Left forelimb (tissue), 1 donor: ENCODE data around the gene TMC1.

Experiments
- DNase-seq: peaks from one replicate; pipeline ENCODE4 v3.0.0-alpha.2; 2018; ENCODE audit warnings: low spot score

The TMC1 gene

DNA sequence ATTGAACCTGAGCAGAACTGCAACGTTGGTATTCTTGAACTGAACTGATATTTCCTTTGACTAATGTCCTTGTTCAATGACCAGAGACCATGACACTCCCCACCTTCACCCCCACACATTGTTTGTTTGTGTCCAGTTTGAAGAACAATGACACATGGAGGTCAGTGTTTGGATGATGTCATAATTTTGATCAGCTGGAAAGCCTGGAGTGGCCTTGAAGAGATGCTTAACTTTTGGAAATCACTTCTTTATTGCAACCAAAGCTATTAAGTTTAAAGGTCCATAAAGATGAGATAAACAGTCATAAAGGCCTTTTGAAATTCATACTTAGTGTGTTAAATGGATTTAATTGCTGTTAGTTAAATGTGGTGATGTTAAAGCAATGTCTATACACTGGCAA is 92.7 kb downstream of the TMC1 start:
- DNase-seq = no peak

DNA sequence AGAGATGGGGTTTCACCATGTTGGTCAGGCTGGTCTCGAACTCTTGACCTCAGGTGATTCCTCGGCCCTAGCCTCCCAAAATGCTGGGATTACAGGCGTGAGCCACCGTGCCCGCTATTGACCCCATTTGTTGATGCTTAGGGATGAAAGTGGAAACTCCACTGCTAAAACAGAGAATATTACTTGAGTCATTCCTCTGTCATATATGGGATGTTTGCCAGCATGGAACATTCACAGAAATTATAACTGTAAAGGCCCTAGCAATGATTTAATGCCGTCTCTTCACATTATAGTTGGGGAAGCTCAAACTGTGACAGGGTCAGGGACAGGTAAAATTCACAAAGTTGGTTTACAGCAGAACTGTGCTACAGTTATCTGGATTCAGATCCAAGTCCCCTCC is 94.5 kb downstream of the TMC1 start:
- no peak for DNase-seq

DNA sequence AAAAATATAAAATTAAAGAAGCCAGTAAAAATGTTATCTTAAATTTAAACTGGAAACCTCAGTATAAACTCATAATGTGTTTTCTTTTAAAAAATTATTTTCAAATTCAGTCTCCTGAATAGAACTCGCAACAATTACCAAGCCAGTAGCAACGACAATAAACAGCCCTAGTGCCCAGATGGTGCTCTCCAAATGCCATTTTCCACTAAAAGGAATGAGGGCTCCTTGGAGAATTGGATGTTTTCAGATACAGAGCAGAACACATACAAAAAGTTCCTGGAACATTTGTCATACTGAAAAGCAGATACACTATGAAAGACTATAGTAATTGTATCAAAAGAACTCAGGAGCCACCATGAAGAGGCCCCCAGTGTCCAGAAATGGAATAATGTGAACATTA is 97.4 kb downstream of the TMC1 start:
- DNase-seq = no peak

DNA sequence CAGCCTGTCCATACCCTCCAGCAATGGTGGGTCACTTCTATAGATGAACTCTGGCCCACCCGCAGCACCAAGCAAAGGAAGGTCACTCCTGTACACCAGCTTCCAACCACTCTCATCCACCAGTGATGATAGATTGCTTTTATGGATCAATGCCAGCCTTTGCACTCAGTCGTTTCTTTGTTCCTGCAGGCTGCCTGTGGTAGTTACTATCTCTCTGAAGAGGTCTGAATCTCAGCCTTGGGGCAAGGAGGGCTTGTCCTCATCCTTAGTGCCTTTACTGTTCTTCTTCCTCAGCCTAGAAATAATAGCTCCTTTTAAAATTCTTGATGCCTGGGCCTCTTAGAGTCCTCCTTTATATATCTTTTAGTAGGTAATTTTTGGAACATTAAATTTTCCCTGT is 100.8 kb downstream of the TMC1 start:
- no peak for DNase-seq

DNA sequence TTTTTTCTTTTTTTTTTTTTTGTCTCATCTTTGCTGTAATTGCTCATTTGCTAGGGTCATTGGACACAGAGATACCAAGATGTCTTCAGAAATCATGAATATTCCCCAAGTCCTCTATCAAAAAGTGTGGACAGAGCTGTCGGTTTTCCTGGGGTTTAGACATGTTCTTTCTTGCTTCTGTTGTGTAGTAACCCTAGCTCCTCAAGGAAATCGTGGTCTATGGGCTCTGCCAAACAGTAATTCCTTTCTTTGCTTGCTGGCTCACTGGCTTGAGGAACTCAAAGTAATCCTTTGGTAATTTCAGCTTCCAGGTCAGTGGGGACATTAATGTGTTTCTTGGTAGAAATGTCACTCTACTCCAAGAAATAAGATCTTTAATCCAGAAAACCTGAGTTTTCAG is 101.7 kb downstream of the TMC1 start:
- DNase-seq = no peak

DNA sequence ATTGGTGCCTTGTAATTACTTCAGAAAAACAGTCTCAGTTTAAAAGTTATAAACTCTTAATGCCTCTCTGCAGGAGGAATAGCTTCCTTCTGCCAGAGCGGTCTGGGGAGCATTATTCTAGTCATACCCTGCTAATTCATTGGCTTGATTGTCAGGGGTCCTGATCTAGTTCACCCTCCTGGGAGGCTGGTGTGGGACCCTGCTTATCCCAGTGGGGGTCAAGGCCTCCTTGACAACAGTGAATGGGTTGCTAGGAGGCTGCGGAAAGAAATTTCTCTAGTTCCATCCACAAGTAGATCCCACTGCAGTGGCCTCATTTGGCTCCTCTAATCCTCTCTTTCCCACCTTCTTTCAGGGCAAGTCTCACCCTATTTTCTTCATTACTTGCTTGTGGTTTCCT is 105.7 kb downstream of the TMC1 start:
- no peak for DNase-seq

DNA sequence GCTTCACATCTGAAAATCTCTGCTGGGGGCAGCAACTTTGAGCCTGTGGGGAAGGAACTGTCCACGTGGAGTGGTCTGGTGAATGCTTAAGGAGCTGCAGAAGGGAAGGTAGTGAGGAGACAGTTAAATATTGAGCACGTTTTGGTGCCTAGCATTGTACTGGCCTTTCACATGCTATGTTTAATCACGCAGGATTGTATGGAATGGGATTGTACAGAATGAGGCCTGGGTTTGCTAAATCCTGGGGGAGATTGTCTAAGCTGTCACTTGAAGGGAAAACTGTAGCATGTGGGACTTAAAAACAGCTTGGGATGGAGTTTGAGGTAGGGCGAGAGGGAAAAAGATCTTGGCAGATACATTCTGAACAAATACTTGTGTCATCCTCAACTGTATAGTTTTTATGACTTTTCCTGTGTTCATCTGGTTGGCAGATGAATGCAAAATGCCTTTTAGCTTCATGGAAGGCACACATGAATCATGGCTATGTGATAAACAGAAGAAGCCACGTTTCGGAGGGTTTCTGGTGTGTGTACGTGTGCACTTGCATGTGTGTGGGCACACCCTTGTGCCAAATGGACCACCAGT is 106.6 kb downstream of the TMC1 start:
- DNase-seq = no peak

DNA sequence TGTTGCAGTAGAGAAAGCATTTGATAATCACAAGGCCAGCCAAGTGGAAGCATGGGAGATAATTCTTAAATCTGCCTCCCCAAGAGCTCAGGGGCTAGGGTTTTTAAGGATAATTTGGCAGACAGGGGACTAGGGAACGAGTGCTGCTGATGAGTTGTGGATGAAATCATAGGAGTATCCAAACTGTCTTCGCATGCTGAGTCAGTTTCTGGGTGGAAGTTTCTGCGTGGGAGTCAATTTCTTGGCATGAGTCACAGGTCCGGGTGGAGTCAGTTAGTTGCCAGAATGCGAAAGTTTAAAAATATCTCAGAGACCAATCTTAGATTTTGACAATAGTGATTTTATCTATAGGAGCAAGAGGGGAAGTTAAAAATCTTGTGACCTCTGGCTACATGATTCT is 112.6 kb downstream of the TMC1 start:
- no peak for DNase-seq

DNA sequence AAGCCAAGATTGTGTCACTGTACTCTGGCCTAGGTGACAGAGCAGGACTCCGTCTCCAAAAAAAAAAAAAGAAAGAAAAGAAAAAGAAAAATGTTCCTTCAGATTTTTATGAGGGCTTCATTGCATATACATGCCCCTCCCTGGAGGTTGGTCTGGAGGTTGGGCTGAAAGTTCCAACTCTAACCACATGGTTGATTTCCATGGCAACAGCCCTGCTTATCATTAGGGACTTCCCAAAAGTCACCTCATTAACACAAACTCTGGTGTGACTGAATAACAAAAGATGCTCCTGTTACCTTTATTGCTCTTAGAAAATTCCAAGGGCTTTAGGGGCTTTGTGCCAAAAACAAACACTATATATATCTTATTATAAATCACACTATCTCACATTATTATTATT is 113.8 kb downstream of the TMC1 start:
- no peak for DNase-seq

DNA sequence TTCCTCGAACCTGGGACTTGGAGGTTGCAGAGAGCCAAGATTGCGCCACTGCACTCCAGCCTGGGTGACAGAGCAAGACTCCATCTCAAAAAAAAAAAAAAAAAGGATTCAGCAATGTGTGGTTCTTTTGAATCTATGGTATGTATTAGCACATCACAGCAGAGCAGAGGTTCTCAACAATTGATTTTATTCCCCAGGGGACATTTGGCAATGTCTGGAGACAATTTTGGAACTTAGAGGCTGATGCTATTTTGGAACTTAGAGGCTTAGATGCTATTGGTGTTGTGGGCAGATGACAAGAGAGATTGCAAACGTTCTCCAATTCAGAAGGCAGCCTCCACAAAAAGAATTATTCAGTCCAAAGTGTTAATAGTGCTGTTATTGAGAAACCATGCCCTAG is 115.2 kb downstream of the TMC1 start:
- no peak for DNase-seq

DNA sequence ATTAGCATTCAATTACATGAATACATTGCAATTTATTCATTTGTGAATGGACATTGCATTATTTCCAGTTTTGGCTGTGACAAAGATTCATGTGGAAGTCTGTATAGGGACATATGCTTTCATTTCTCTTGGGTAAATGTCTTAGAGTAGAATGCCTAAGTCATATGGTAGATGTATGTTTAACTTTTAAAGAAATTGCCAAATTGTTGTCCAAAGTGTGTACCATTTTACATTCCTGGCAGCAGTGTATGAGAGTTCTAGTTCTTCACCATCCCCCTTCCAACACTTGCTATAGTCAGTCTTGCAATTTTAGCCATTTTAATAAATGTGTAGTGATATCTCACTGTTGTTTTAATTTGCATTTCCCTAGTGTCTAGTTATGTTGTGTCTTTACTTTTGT is 122.2 kb downstream of the TMC1 start:
- DNase-seq = no peak

DNA sequence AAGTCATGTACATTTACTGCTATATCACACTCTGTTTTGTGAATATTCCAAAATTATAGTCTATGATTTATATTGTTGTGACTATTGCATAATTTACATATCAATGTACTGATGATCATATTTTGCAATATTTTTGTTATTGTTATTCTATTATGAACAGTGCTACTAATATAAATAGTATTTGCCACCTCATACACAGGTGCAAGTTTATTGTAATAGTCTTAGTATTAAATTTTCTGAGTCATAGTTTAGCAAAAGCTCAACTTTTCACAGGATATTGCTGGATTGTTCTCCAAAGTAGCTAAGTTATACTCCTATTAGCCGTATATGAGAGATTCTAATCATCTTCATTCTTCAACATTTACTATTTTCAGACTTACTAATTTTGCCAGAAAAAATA is 124.7 kb downstream of the TMC1 start:
- DNase-seq = no peak

DNA sequence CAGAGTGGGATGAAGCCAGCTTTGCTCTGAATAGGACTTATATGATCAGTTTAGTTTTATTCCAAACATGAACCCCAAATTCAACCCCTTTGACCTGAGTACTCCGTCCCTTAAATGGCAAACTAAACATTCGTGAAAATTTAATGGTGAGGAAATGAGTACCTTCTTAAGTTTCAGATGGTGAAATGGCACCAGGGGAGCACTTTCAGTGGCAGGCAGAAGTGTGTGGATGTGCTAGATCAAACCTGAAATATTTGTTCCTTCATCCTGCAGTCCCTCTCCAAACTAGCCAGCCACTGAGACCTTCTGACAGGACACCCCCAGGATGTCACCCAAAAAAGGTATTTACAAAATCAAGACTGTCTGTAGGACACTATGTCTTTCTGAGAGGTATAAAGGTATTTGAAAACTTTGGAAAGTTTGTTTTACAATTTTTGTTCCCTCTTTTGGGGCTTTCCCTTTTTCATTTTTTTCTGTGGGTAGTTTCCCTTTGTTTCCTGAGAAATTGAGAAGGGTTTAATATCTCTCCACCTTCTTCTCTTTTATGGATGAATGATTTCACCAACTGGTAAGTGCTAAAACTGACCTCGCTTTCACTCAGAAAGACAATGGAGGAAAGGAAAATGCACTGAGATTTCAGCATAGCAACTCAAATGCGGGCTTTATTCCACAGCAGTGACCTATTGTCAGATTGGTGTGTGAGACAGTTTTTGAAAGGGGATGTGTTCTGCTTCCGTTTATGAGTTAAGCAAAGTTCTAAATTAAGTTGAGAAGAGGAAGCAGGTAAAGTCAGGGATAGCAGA is 127.1 kb downstream of the TMC1 start:
- DNase-seq = no peak

DNA sequence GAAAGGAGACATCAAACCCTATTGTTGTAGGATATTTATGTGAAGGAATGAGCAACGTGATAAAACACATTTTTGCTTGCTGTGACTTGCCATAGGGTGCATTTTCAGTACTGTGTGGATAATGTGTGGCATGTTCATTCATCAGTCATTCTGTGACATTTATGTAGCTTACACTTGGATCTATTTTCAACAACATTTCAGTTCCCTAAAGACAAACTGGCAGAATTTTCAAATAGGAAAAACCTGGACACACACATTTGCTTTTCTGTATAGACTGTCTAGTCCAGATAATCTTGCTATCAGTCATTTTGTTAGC is 127.7 kb downstream of the TMC1 start:
- DNase-seq = no peak

DNA sequence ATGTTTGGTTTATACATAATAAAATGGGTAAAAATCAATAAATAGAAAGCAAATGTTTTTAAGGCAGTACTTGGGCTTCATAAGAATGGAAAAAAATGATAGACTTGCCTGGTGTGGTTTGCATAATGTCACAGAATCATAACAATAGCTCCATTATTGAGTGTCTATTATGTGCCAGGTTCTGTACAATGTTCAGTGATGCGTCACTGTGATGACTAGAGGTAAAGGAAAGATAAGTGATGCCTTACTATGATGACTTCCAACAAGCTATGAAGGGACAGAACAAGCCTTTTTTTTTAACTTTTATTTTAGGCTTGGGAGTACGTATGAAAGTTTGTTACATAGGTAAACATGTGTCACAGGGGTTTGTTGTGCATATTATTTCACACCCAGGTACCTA is 128.8 kb downstream of the TMC1 start:
- no peak for DNase-seq

DNA sequence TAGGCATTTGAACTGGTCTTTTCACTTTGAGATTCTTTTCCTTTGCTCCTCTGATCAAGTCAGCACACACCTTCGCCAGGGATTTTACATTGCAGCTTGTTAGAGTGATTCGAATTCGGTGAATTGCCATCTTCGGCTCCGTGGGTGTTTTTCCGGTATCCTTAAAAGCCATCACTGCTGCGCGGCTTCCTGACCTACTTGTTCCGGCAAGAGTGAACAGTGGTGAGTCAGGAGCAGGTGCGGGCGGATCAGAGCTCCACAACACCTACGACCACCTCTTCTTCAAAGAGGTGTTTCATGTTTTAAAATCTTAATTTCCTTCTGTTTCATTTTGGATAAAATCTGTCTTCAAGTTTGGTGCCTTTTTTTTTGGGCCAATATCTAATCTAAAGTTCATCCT is 134.6 kb downstream of the TMC1 start:
- DNase-seq = no peak

DNA sequence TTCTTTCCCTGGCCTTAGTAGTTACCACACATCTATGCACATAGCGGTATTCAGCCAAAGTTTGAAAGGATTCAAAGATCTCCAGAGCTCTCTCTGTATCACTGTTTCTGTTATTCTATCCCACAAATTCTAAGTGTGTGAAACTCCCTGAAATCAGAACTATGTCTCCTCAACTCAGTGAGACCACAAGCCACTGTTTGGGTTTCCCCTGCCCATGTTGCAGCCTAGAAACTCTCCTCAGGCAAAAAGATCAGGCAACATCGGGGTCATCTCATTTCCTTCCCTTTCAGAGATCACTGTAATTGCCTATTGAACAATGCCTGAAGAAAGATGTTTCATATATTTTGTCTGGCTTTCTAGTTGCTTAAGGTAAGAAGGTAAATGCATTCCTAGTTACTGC is 135.6 kb downstream of the TMC1 start:
- no peak for DNase-seq

DNA sequence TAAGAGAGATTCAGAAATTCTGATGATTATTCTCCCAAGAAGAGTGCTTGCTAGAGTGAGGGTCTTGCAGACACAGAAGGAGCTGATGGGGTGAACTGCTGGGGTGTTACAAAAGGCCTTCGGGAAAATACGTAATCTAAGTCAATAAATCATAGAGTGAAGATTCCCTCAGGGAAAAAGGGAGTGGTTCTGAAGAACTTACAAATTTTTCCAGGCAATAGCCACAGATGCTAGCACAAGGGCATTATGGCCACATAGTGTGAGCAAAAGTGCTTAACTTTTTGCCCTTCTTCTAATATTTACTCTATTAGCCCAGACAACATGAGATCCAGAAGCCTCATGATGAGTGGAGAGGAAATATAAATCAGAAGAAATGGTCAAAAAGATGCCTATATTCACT is 137.3 kb downstream of the TMC1 start:
- no peak for DNase-seq

DNA sequence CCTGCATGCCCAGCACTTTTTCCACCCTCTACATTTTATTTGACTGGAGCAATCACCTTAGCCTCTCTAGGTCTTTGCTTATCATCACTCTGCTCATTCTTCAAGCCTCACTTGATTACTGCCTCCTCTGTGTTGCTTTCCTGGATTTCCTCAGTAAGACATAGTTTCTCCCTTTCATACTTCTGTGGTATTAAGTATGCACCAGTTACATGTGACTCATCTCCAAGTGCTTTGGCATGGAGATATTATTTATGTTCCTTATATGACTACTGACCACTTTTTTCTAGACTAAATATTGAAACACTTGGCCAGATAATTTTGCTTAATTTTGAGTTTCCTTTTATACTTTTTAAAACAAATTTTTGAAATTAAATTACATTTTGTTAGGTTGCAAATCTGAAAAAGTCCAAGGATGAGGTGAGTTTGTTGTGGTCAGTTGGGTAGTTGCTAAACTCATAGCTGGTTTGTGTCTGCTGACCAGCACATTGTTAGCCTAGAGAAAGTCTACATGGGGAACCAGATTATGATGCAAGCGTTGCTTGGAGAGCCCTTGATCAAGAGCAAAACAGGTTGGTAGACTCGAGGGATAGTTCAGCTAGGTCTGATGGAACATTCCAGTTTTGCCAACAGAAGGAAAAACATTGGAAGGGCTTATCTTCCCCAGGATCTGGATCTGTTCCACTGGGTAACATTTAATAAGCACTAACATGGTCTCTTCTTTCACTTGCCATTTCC is 140.2 kb downstream of the TMC1 start:
- DNase-seq = no peak

DNA sequence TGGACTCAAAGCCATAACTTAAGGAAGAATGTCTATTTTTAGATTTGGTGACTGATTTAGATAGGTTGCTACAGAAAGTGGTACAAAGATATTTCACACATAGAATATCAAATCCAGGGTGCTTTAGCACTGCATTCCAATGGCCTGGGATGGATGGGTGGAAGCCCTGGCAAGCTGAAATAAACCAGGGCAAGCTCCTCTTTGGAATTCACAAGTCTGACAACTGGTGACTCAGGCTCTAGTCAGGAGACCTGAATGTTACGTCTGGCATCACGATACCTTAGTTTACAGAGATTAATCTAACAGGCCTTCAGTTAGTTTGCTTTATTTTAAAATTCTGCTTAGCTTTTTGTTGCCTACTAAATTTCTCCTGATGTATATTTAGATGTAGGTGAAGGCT is 144.0 kb downstream of the TMC1 start:
- DNase-seq = no peak

DNA sequence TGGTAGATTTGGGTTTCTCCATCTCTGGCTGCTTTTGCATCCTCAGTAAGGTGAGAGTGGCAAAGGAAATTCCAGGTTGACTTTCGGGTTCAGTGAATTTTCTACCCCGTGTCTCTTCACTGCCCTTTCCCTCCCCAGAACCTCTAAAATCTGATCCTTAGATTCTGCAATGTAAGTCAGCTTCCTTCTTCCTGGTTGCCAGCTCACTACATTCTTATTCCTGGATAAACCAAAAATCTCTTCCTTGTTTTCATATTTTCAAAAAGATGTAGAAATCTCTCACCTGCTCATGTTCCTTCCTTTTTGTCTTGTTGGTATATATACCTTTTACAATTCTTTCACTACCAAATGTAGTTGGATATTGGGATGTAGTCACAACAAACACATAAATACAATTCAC is 145.8 kb downstream of the TMC1 start:
- DNase-seq = no peak

DNA sequence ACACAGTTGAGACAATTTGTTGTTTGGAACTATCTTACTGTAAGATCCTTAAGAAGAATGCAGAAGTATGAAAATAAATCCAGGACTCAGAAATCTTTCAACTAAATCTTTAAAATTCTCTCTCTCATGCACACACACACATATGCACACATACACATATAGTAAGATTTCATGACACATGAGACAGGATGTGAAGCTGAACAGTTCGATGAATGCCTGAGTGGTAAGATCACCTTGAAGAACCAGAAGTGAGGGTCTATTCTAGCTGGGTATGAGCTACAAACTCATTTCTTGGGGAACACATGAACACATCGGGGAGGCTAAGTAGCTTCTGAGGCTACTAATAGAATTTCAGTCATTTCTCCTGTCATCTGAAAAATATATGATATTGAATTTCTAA is 153.6 kb downstream of the TMC1 start:
- DNase-seq = no peak

DNA sequence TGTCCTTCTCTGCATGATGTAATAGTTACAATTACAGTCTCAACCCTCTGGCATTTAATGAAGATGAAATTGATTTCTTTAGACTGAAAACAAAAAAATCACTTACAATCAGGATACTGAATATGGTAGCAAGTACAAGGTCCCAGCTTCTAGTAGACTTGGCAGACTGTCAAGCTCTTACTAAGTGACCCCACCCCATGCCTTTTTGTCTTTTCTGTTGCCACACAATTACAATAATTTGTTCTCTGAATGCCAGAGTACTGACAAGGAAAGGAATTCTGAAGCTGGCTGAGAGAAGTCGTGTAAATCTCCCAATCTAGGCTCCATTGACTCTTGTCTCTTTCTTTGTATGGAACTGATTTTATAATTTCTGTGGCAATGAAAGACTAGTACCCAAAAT is 154.2 kb downstream of the TMC1 start:
- no peak for DNase-seq
